GM21786 (cell line): ENCODE measurements around the gene ABLIM3.

ENCODE experiments used
- ATAC-seq: cut with Tn5 transposase; IDR thresholded peaks from one replicate; pipeline ENCODE4 v1.9.1; 2021; ENCODE audit not compliant: unreplicated experiment

Gene ABLIM3

GRCh38 chr5:149132474-149132873 lies 8.8 kb upstream of the ABLIM3 start:
- ATAC-seq: no peak

DNA sequence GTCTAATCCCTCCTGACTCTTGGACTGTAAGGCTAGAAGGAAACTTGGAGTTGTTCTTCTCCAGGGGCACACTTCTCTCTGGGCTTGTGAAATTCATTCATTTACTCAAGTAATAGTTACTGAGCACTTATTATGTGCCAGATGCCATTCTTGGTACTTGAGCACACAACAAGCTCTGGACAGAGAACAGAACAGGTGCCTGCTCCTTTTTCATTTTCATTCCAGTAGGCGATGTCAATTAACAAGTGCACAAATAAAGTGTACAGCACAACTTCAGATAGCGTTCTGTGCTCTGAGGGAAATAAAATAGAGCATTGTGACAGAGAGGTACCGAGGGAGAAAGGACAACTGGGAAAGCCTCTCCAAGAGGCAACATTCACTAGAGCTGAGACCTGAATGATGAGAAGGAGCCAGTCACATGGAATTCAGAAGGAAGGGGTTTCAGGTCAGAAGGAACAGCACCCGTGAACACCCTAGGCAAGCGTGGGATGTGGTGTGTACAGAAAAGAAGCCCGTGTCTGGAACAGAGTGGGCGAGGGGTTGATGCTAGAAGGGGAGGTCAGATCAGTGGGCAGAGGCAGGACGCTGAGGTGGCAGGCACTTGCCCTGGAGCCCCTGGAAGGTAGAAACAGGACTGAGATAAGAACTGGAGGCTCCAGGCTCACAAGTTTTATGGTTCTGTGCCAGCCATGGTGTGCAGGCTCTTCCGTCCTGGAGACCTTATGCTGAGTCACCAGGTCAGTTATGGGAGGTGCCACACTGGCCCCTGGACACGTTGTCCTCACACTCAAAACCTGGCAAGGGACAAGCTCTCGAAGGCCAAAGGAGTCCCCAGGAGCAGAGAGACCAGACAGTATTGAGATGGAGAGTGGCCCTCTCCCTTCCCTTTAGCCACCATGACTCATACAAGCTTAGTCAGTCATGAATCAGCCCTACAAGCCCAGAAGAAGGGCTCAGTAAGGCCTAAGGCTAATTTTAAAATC lies 7.2 kb upstream of the ABLIM3 start:
- no peak for ATAC-seq

DNA sequence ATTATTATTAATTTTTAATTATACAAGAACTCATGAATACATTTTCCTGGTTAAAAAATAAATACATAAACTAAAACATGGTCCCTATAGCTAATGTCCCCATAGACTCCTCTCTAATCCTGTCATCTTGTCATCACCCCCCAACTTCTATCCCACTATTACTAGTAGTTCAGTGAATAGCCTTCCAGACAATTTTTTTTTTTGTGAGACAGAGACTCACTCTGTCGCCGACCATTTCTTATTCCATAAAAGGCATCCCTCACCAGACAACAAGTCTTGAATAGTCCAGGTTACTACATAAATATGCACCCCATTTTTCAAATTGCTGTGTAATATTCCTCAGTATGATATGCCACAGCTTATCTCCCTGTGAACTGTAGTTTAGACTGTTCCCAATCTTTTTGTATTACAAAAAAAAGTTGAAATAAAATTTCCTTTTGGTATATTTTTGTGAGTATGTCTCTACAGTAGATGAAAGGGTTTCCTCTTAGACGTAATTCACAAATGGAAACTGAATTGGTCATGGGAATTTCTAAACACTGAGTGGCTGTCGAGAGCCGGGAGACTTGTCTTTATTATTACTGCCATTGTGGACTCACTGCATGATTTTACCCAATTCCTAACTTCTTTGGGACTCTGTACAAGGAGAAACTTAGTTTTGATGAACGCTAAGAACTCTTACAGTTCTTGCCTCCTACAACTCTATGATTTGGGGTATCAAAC lies 6.4 kb upstream of the ABLIM3 start:
- no peak for ATAC-seq

- ATAC-seq: no peak
These were observed 5.6 kb upstream of the ABLIM3 start for GRCh38 chr5:149135536-149136201.

GRCh38 chr5:149138182-149138923 lies 2.9 kb upstream of the ABLIM3 start:
- no peak for ATAC-seq

- ATAC-seq: no peak
These were observed 893 bp upstream of the ABLIM3 start for GRCh38 chr5:149140197-149141002.

DNA sequence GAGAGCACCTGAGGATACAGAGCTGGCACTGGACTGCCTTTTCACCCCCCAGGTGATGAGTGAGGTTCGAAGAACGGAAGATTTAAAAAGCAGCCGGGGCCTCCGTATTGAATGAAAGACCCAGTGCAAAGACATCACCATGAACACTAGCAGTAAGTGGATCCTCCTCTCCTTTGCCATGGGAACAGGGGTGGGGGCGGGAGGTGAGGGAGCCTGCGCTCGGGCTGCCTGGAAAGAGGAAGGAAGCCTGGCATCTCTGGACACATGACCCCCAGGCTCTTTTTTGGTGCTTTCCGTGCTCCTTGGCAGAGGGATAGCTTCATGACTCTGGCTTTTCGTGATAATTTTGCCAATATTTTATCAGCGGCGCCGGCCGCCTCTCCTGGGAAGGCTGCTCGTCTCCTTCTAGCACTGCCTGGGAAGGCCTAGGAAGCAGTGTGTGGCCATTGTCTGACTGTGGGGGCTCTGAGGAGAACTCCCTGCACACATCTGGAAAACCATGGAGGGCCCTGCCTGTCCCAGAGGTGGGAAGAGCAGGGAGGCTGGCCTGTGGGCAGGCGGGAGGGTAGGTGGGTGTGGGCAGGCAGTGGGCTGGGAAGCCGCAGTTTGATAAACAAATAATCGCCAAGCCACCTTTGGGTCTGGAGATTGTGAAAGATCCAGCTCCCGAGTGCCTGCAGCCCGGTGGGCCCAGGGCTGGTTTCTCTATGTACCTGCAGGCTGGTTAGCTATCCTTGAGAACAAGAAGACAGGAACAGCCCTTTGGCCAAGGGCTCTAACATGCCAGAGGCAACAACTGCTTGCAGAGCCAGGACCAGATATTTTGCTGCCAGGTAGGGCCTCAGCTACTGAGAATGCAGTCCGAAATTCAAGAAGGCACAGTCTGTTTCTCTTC lies 911 bp downstream of the ABLIM3 start:
- no peak for ATAC-seq

DNA sequence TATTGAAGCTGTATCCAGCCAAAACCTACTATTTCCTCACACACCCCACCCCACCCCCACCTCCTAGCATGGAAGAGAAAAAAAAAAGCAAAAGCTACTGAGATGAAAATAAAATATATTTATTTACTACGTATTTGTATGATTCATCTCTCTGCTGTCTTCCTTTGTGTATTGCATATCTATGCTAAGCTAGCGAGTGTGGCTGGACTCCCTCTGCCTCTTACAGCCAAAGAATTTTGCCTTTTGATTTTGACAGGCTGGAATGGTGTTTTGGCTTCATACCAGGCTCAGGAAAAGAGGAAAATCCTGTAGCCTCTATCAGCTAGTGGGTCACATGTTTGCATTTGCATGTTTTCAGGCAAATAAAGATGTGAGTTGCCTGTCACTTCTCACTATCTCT lies 2.2 kb downstream of the ABLIM3 start:
- no peak for ATAC-seq

- ATAC-seq: no peak
These were observed 3.3 kb downstream of the ABLIM3 start for GRCh38 chr5:149144637-149145036.

GRCh38 chr5:149145138-149145537 lies 3.8 kb downstream of the ABLIM3 start:
- no peak for ATAC-seq

GRCh38 chr5:149147676-149148075 lies 6.4 kb downstream of the ABLIM3 start:
- ATAC-seq: peak; percentile 51

DNA sequence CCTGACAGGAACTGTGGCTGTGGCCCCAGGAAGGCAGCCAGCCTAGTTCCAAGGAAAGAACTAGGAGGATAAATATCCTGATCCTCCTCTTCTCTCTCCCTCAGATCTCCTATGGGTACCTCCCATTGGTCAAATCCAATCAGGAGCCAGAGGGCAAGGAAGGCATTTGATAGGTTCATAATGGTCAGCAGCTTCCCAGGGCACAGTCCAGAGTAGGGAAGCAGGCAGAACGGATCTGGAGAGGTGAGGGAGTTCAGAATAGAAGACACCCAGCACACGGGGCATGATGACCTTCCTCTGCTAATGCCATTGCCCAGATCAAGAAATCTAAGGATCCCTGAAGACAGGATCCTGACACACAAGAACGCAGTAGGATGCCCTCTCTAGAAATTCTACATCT lies 8.6 kb downstream of the ABLIM3 start:
- no peak for ATAC-seq

- no peak for ATAC-seq
These were observed 9.2 kb downstream of the ABLIM3 start for GRCh38 chr5:149150457-149150856.

- no peak for ATAC-seq
These were observed 10.4 kb downstream of the ABLIM3 start for GRCh38 chr5:149151717-149152116.

DNA sequence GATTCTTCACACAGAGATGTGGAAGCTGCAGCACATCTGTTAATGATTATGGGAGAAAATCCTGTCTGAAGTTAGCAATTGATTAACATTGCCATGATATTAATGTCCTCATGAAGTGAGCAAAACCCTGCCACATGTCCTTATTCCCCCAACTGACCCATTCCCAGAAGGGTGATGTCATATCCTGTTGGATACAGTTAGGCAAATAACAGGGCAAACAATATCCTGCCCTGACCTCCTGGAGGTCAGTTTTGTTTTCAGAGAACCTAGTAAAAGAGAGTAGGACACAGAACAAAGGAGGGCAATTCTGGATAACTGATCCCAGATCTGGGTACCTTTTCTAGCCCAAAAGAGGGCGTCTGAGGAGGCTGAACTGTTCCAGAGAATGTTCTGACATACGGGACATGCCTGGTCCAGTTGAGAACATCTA lies 11.0 kb downstream of the ABLIM3 start:
- no peak for ATAC-seq

DNA sequence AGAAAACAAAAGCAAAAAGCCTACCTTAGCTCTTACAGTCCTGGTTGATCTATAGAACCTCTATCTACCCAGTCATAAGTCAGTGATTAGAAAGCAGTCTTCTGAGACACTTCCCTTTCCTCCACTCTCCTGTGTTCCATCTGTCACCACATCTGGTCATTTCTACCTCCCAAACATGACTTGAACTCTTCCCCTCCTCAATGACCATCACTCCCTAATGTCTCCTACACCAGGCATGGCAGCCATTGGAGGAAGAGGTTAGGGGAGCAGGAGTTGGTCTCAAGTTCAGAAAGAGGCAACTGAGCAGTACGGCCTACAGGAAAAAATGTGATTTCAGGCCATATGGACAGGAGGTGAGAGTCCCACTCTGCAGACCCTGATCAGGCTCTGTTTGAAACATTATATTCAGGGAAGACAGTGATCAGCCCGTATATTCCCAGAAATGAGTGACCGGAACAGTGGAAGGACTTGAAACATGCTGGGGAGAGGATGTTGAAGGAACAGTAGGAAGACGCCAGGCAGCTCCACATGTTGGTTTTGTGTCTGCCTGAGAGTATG lies 12.0 kb downstream of the ABLIM3 start:
- no peak for ATAC-seq

DNA sequence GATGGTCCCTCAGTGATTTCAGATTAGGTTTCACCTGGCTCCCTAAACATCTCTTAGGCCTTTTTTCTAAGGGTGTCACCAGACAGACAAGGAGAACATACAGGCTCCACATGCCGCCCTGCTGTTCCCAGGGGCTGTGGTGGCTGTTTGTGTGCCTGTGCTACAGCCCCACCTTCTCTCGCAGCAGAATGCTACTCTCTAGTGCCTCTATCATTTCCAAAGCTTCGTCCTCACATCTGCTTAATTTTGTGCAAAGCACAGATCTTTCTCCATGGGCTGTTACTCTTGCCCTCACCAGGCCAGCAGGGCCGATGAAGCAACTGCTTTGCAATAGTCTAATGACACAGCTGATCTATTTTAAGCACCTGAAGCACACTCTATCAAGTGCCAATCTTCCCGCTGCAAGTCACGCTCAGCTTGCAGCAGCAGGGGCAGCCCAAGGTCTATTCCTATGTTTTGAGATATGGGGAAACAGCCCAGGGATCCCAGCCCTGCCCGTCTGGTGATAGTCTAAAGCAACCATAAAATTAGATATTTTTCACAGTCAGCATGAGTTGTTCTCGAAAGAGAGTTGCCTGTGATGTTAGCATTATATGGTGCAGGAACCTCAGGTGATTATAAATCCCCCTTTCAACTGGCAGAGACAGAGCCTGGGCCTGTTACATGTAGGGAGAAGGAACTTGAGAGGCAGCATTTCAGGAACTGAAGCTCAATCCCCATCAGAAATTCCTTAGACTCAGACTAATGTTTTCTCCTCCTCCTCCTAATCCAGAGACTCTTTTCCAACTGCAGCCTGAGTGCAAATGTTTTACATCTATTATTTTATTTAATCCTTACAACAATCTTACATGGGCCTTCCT lies 12.7 kb downstream of the ABLIM3 start:
- ATAC-seq: no peak

DNA sequence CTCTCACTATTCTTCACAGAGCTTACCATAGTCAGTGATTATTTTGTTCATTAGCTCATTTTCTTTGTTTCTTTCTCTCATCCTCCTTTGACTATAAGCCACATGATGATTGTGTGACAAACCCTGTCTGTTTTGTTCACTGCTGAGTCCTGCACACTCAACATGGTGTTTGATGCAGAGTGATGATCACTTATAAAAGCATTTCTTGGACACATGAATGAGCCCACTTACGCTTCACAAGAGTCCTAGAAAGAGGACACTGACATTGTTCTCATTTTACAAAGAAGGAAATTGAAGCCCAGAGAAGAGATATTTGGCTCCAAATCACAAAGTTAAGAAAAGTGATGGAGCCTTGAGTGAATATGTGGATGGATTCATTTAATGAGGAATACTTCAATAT lies 13.4 kb downstream of the ABLIM3 start:
- ATAC-seq: no peak
